Measurements from ENCODE around the gene NTRK2. TPM values are rescaled to one million over a fixed set of nuclear protein-coding genes. Genes with fewer than 3 reads are reported as not detected.

NTRK2 gene
- total RNA-seq, 1 experiment from 2014 or later, result not detected

DNA sequence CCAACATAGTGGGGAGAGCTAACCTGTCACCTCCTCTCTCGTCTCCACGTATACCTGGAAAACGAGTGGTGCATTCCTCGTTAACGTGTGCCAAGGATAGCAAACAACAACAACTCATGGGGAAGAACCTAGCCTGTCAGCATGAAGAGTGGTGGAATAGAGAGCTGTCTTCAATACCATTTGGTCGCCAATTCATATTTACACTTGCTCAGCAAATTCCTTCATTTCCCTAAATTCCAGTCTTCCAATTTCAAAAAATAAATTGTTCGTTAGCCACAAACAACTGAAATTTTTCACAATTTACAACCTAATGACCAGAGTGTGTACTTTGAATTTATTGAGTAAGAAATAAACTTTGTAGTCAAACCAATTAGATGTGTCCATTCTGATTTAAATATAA lies 344.8 kb downstream of the NTRK2 start:
- no peaks in the 10 kb centered on the region for H3K79me2 ChIP-seq (ENCODE audit: insufficient read depth, low read length)
- POLR2A ChIA-PET, result no interaction called here
- ATAC-seq (no peak), DNase-seq (ENCODE audit: low read depth, low spot score) (no peak)
- H3K9ac ChIP-seq (ENCODE audit: low read length), result no peak overlapping the region
- CTCF ChIA-PET, result no interaction called here
- no peaks in the 10 kb centered on the region for H4K20me1 ChIP-seq (ENCODE audit: insufficient read depth)
- intact Hi-C loops (cut with micrococcal nuclease), result no loop called here
- RAD21 ChIA-PET (ENCODE audit: low non-redundant PET in 1 of 2, low total read pairs in 2 of 2, uncharacterized antibody in 2 of 2, unreplicated experiment in 2 of 2), result no interaction called here
- TF ChIP-seq FOSL1 (IDR thresholded peaks at IDR 0.05; ENCODE audit: low read depth) (no peak), TCF7L2 (IDR thresholded peaks at IDR 0.05; ENCODE audit: borderline replicate concordance, extremely low read depth, insufficient read depth, insufficient read length) (no peak), RAD21 (IDR thresholded peaks at IDR 0.05; ENCODE audit: low read depth) (no peak), ZFX (IDR thresholded peaks at IDR 0.05) (no peak), ELF1 (IDR thresholded peaks at IDR 0.05; ENCODE audit: borderline replicate concordance, low read depth) (no peak)
- TF ChIP-seq, protein P1, sequence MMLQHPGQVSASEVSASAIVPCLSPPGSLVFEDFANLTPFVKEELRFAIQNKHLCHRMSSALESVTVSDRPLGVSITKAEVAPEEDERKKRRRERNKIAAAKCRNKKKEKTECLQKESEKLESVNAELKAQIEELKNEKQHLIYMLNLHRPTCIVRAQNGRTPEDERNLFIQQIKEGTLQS (IDR thresholded peaks at IDR 0.05), result no peak
- TF ChIP-seq, protein P2, sequence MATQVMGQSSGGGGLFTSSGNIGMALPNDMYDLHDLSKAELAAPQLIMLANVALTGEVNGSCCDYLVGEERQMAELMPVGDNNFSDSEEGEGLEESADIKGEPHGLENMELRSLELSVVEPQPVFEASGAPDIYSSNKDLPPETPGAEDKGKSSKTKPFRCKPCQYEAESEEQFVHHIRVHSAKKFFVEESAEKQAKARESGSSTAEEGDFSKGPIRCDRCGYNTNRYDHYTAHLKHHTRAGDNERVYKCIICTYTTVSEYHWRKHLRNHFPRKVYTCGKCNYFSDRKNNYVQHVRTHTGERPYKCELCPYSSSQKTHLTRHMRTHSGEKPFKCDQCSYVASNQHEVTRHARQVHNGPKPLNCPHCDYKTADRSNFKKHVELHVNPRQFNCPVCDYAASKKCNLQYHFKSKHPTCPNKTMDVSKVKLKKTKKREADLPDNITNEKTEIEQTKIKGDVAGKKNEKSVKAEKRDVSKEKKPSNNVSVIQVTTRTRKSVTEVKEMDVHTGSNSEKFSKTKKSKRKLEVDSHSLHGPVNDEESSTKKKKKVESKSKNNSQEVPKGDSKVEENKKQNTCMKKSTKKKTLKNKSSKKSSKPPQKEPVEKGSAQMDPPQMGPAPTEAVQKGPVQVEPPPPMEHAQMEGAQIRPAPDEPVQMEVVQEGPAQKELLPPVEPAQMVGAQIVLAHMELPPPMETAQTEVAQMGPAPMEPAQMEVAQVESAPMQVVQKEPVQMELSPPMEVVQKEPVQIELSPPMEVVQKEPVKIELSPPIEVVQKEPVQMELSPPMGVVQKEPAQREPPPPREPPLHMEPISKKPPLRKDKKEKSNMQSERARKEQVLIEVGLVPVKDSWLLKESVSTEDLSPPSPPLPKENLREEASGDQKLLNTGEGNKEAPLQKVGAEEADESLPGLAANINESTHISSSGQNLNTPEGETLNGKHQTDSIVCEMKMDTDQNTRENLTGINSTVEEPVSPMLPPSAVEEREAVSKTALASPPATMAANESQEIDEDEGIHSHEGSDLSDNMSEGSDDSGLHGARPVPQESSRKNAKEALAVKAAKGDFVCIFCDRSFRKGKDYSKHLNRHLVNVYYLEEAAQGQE (IDR thresholded peaks at IDR 0.05; ENCODE audit: low read depth), result no peak
- no peak overlapping the region for H3K4me2 ChIP-seq (ENCODE audit: low read length)
- no peaks in the 10 kb centered on the region for H3K9me2 ChIP-seq (ENCODE audit: insufficient read depth)
- no TSS peak for BruUV-seq (replicated peaks)
- no peaks in the 10 kb centered on the region for H3K9me3 ChIP-seq (ENCODE audit: control insufficient read depth in 1 of 2, insufficient read depth in 1 of 2, low read depth in 1 of 2, low read length in 2 of 2)
- H3K36me3 ChIP-seq (ENCODE audit: control insufficient read depth in 1 of 2, insufficient read depth in 2 of 2, low read length in 2 of 2), result no peaks in the 10 kb centered on the region
- no peak overlapping the region for H3K4me3 ChIP-seq (replicated peaks in 1 of 2; ENCODE audit: low read depth in 1 of 2, low read length in 2 of 2)
- peaks cover 37% of the 10 kb centered on the region for H3K27me3 ChIP-seq (ENCODE audit: insufficient read depth, low read length)
- no peak overlapping the region for H2AFZ ChIP-seq (ENCODE audit: low read depth, low read length, poor library complexity, severe bottlenecking)
- no peak overlapping the region for H3K27ac ChIP-seq (ENCODE audit: low read depth, low read length)
- H3K4me1 ChIP-seq (ENCODE audit: control insufficient read depth in 1 of 2, insufficient read depth in 2 of 2, low read length in 2 of 2), result no peaks in the 10 kb centered on the region

All from HCT116 (cell line).